HG02588 (cell line): Measurements from ENCODE around the gene OR1I1.
"Not testable (repeated sequence)": the region's sequence is repeated elsewhere in the genome, so short reads cannot be mapped to it uniquely, and the experiment has no call there.

Experiments used
- ATAC-seq: cut with Tn5 transposase; IDR thresholded peaks from one replicate; pipeline ENCODE4 v1.9.1; 2021; ENCODE audit warnings: mild to moderate bottlenecking, moderate library complexity; ENCODE audit not compliant: unreplicated experiment

OR1I1 gene

GRCh38 chr19:15097980-15098379 is 16.0 kb downstream of the OR1I1 start:
- ATAC-seq: not testable (repeated sequence)

- ATAC-seq: no peak
These were observed 16.4 kb downstream of the OR1I1 start for GRCh38 chr19:15098460-15098859.

- no peak for ATAC-seq
These were observed 17.1 kb downstream of the OR1I1 start for GRCh38 chr19:15099017-15099582.

GRCh38 chr19:15101479-15102082 is 19.6 kb downstream of the OR1I1 start:
- no peak for ATAC-seq

GRCh38 chr19:15104003-15104402 is 22.0 kb downstream of the OR1I1 start:
- ATAC-seq: no peak

- no peak for ATAC-seq
These were observed 22.4 kb downstream of the OR1I1 start for GRCh38 chr19:15104411-15104810.

- ATAC-seq: no peak
These were observed 23.0 kb downstream of the OR1I1 start for GRCh38 chr19:15105044-15105443.

GRCh38 chr19:15107061-15108010 is 25.3 kb downstream of the OR1I1 start, which contains the start of gene SYDE1:
TSS of gene SYDE1 (plus strand) at chr19:15107401. CDS start at chr19:15107434, 33 bp downstream.
- no peak for ATAC-seq

- no peak for ATAC-seq
These were observed 26.3 kb downstream of the OR1I1 start for GRCh38 chr19:15108145-15108844.

- no peak for ATAC-seq
These were observed 27.1 kb downstream of the OR1I1 start for GRCh38 chr19:15108845-15109767.

- ATAC-seq: no peak
These were observed 27.9 kb downstream of the OR1I1 start for GRCh38 chr19:15109768-15110417.

GRCh38 chr19:15110418-15110815 is 28.4 kb downstream of the OR1I1 start:
- ATAC-seq: no peak

- no peak for ATAC-seq
These were observed 29.7 kb downstream of the OR1I1 start for GRCh38 chr19:15111758-15112157.

GRCh38 chr19:15112385-15112784 is 30.4 kb downstream of the OR1I1 start:
- no peak for ATAC-seq

GRCh38 chr19:15113245-15114152 is 31.5 kb downstream of the OR1I1 start:
- no peak for ATAC-seq

GRCh38 chr19:15114153-15114540 is 32.1 kb downstream of the OR1I1 start:
- ATAC-seq: no peak

- ATAC-seq: no peak
These were observed 33.1 kb downstream of the OR1I1 start for GRCh38 chr19:15115080-15115479.

GRCh38 chr19:15115762-15116615 is 34.0 kb downstream of the OR1I1 start:
- ATAC-seq: no peak
